B cell (primary cell): ENCODE results near the gene RGS3. TPM values are rescaled to one million over a fixed set of nuclear protein-coding genes. Genes with fewer than 3 reads are reported as not detected.

Source experiments
- ATAC-seq: fragments of 200-7000 bp; cut with Tn5 transposase; one replicate; pipeline ENCODE4 v1.10.0; 2021; ENCODE audit warnings: low read depth, mild to moderate bottlenecking, moderate number of reproducible peaks, moderate library complexity
- CTCF ChIA-PET: fragments of 350-600 bp; sonication (Branson Sonifier 250); formaldehyde crosslinking; loops from one replicate; lab custom pipeline; 2021; ENCODE audit warnings: antibody characterized with exemption, inconsistent platforms; lab: Charles Lee
- POLR2A ChIA-PET: fragments of 350-600 bp; sonication (Branson Sonifier 250); formaldehyde crosslinking; loops from one replicate; lab custom pipeline; 2021; ENCODE audit warnings: antibody characterized with exemption; lab: Charles Lee
- DNase-seq: peaks from one replicate; pipeline ENCODE4 v3.0.0; 2013
- H2AFZ ChIP-seq: 2 replicates; pipeline ENCODE4 v1.6.1; 2012; ENCODE audit warnings: mild to moderate bottlenecking, low read depth, low read length; ENCODE audit not compliant: insufficient read depth, poor library complexity, severe bottlenecking
- H3K27ac ChIP-seq, 2 donors: 1 replicate in 1 of 2; 2 replicates in 1 of 2; pipeline ENCODE4 v1.5.1; 2012 to 2013; ENCODE audit warnings: low read length in 2 of 2, mild to moderate bottlenecking in 2 of 2, moderate library complexity in 1 of 2
- H3K27me3 ChIP-seq, 4 experiments: fragments of 200-600 bp in 1 of 4; sonication (generic) in 1 of 4; replicated peaks in 1 of 4; 1 replicate in 2 of 4; 2 replicates in 2 of 4; pipeline versions ENCODE4 v1.6.1 to v1.7.0; 2013 to 2016; ENCODE audit warnings: low read length in 3 of 4, mild to moderate bottlenecking in 2 of 4, mixed read lengths in 1 of 4, moderate library complexity in 1 of 4; ENCODE audit not compliant: insufficient read depth in 4 of 4, control insufficient read depth in 3 of 4; ENCODE audit errors: control extremely low read depth in 1 of 4
- H3K36me3 ChIP-seq, 2 experiments: replicated peaks in 1 of 2; 1 replicate in 1 of 2; 2 replicates in 1 of 2; pipeline versions ENCODE4 v1.6.1 to v1.7.1; 2013; ENCODE audit warnings: low read length in 1 of 2; ENCODE audit not compliant: insufficient read depth in 2 of 2, control insufficient read depth in 1 of 2; ENCODE audit errors: control extremely low read depth in 1 of 2, extremely low read depth in 1 of 2
- H3K4me1 ChIP-seq, 2 donors: fragments of 200-600 bp in 1 of 2; sonication (generic) in 1 of 2; 1 replicate in 1 of 2; 2 replicates in 1 of 2; pipeline versions ENCODE4 v1.5.1 to v1.6.1; 2013 to 2017; ENCODE audit warnings: low read length in 2 of 2; ENCODE audit not compliant: control insufficient read depth in 2 of 2, insufficient read depth in 2 of 2
- H3K4me2 ChIP-seq: replicated peaks from 2 replicates; pipeline ENCODE3; 2012; ENCODE audit warnings: mild to moderate bottlenecking, low read depth, low read length; ENCODE audit not compliant: poor library complexity, severe bottlenecking
- H3K4me3 ChIP-seq, 5 experiments: fragments of 200-600 bp in 1 of 5; sonication (generic) in 1 of 5; 1 replicate in 3 of 5; 2 replicates in 2 of 5; pipeline versions ENCODE4 v1.5.1 to v1.7.0; 2011 to 2016; ENCODE audit warnings: low read length in 4 of 5, mild to moderate bottlenecking in 4 of 5, low read depth in 2 of 5, control low read depth in 1 of 5, moderate library complexity in 1 of 5; ENCODE audit not compliant: insufficient read depth in 1 of 5; ENCODE audit errors: control extremely low read depth in 1 of 5, extremely low read depth in 1 of 5
- H3K79me2 ChIP-seq: fragments of 200-600 bp; sonication (generic); one replicate; pipeline ENCODE4 v1.6.0; 2016; ENCODE audit warnings: low read length; ENCODE audit not compliant: control insufficient read depth, insufficient read depth
- H3K9ac ChIP-seq: fragments of 200-600 bp; sonication (generic); 2 replicates; pipeline ENCODE4 v1.6.1; 2017; ENCODE audit warnings: mild to moderate bottlenecking, low read length, moderate library complexity
- H3K9me3 ChIP-seq, 3 donors: one replicate each; pipeline versions ENCODE4 v1.6.1 to v1.7.1; 2013; ENCODE audit warnings: low read length in 2 of 3; ENCODE audit not compliant: control insufficient read depth in 2 of 3, insufficient read depth in 1 of 3; ENCODE audit errors: control extremely low read depth in 1 of 3
- H4K20me1 ChIP-seq: 2 replicates; pipeline ENCODE4 v1.6.0; 2012; ENCODE audit warnings: mild to moderate bottlenecking, low read length; ENCODE audit not compliant: insufficient read depth, control insufficient read depth, poor library complexity, severe bottlenecking
- H3K27ac Mint-ChIP-seq: one replicate; pipeline ENCODE4 v1.8.0; 2021; ENCODE audit warnings: mixed read lengths
- H3K27me3 Mint-ChIP-seq: one replicate; pipeline ENCODE4 v1.8.0; 2021; ENCODE audit warnings: mixed read lengths
- H3K4me1 Mint-ChIP-seq: one replicate; pipeline ENCODE4 v1.8.0; 2021; ENCODE audit warnings: mixed read lengths
- H3K4me3 Mint-ChIP-seq: one replicate; pipeline ENCODE4 v1.8.0; 2021; ENCODE audit warnings: mixed read lengths
- H3K9me3 Mint-ChIP-seq: one replicate; pipeline ENCODE4 v1.8.0; 2022; ENCODE audit warnings: mixed read lengths; ENCODE audit not compliant: insufficient read depth
- CTCF ChIP-seq: fragments of 200-600 bp; IDR thresholded peaks from one replicate; pipeline ENCODE4 v1.8.0; 2022; ENCODE audit warnings: antibody characterized with exemption, mild to moderate bottlenecking
- EZH2 ChIP-seq: IDR thresholded peaks from 2 replicates; pipeline ENCODE4 v1.6.1; 2012; ENCODE audit warnings: borderline replicate concordance, low read depth, mild to moderate bottlenecking, moderate library complexity, low read length; ENCODE audit not compliant: insufficient read depth, poor library complexity, severe bottlenecking
- WGBS: methylation state at CpG from one replicate; pipeline ENCODE4 v1.1.5; 2013; ENCODE audit warnings: missing lambda C conversion rate; ENCODE audit not compliant: insufficient coverage; 5-methylcytosine and 5-hydroxymethylcytosine counted together
- intact Hi-C: fragments of 100-400 bp; cut with micrococcal nuclease; formaldehyde crosslinking; loops from one replicate; pipeline ENCODE4 v1.10.0; 2022
- polyA plus RNA-seq: library from polyadenylated mRNA; depleted of rRNA; stranded (reverse); fragments of >200 nt; gene quantifications from 2 replicates; pipeline ENCODE4 v1.2.3, GENCODE V29; 2012
- total RNA-seq, 2 donors: library from RNA; stranded (reverse); fragments of 120-200 nt in 1 of 2; gene quantifications; 1 replicate in 1 of 2; 2 replicates in 1 of 2; pipeline versions ENCODE4 v1.2.3 to v1.2.4, GENCODE V29; 2013 to 2022

The RGS3 gene
- total and polyA plus RNA-seq, 2 donors (not counting 1 experiment from before 2014, with no cell fraction given) = 12.0 to 15.6 TPM

DNA sequence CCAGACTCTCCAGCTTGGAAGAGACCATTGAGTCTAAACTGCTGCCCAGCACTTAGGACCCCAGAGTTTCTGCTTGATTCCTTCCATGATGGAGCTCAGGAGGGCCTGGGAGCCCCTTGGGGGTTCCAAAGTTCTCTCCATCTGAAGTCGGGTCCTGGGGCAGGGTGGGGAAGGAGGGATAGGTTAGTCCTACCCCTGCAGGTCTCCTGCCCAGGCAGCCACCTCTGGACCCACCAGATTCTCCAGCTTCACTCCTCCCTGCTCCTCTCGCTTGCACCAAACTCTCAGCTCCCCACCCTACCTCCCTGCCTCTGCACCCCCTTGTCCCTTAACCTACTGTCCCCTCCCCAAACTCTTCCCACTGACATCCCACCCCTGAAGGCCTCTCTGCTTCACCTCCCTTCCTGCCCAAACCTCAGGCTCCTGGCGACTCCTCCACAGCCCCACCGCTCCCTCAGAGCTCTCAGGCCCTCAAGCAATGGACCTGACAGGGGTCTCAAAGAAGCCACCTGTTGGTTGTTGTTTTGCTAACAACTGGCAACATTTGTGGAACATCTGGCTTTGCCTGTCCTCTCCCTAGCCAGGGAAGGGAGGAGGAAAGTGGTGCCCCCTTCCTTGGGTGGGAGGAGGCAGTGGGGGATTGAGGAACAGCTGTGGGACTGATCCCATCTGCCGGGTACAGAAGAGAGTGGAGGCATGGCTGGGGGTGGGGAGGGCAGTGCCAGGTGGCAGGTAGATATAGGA is 137.5 kb downstream of the RGS3 start:
- 89% methylated on average over 4 of the region's 5 CpGs for WGBS
- H3K4me3 Mint-ChIP-seq = no peak overlapping the region

More for the DNA sequence above, 137.5 kb downstream of the RGS3 start:
- CTCF ChIA-PET = interaction anchor here (1.8 to 4.3 kb wide), 4 partner anchors 9 to 55 kb away, joined by 4 to 27 read pairs (median 12); no protein-coding TSS in a partner anchor
- POLR2A ChIA-PET = no interaction called here
- H3K9me3 ChIP-seq = peaks cover 0 to 4% (median 0%) of the 10 kb centered on the region in 3 donors
- no peak overlapping the region for H2AFZ ChIP-seq
- TF ChIP-seq EZH2 = no peak
- no peak for TF ChIP-seq CTCF
- H3K36me3 ChIP-seq = peaks cover 0 to 20% of the 10 kb centered on the region in 2 experiments
- intact Hi-C loops = no loop called here
- Mint-ChIP-seq H3K4me1 (peaks cover 19% of the 10 kb centered on the region), H3K9me3 (no peaks in the 10 kb centered on the region), H3K27me3 (no peaks in the 10 kb centered on the region), H3K27ac (peak overlapping the region; percentile 15)
- peaks cover 0 to 15% of the 10 kb centered on the region in 2 donors for H3K4me1 ChIP-seq
- no peaks in the 10 kb centered on the region for H3K79me2 ChIP-seq
- H3K27ac ChIP-seq = no peak overlapping the region
- H3K27me3 ChIP-seq = peaks cover 0 to 4% (median 0%) of the 10 kb centered on the region in 4 experiments
- H3K4me3 ChIP-seq = no peak overlapping the region
- H3K9ac ChIP-seq = no peak overlapping the region
- H3K4me2 ChIP-seq = no peak overlapping the region
- DNase-seq (no peak), ATAC-seq (no peak)
- no peaks in the 10 kb centered on the region for H4K20me1 ChIP-seq
